Natural killer cell (primary cell): Measurements from ENCODE around the gene CD79A. TPM values are rescaled to one million over a fixed set of nuclear protein-coding genes. Genes with fewer than 3 reads are reported as not detected.

Experiments used
- ATAC-seq, 3 donors: fragments of 150-1000 bp in 2 of 3; fragments of 200-7000 bp in 1 of 3; cut with Tn5 transposase; 1 replicate in 1 of 3; 2 replicates in 2 of 3; pipeline ENCODE4 v1.10.0; 2021; ENCODE audit warnings: mild to moderate bottlenecking in 2 of 3, moderate library complexity in 2 of 3
- DNase-seq, 2 donors: peaks; one replicate each; pipeline versions ENCODE4 v3.0.0 to v3.0.0-alpha.2; 2013 to 2021; ENCODE audit warnings: mixed read lengths in 1 of 2
- H3K27ac ChIP-seq: one replicate; pipeline ENCODE4 v1.5.1; 2013; ENCODE audit warnings: mild to moderate bottlenecking, low read length
- H3K27me3 ChIP-seq: one replicate; pipeline ENCODE4 v1.6.1; 2013; ENCODE audit warnings: low read length; ENCODE audit not compliant: control insufficient read depth, insufficient read depth
- H3K36me3 ChIP-seq: one replicate; pipeline ENCODE4 v1.6.1; 2013; ENCODE audit warnings: low read length; ENCODE audit not compliant: control insufficient read depth, insufficient read depth
- H3K4me1 ChIP-seq: one replicate; pipeline ENCODE4 v1.6.1; 2013; ENCODE audit warnings: low read length; ENCODE audit not compliant: control insufficient read depth, insufficient read depth
- H3K4me3 ChIP-seq: one replicate; pipeline ENCODE4 v1.5.1; 2013; ENCODE audit warnings: low read length
- H3K9me3 ChIP-seq: one replicate; pipeline ENCODE4 v1.6.1; 2013; ENCODE audit warnings: low read length; ENCODE audit not compliant: control insufficient read depth, insufficient read depth
- H3K27ac Mint-ChIP-seq, 2 donors: one replicate each; pipeline ENCODE4 v1.8.0; 2022; ENCODE audit warnings: mild to moderate bottlenecking in 2 of 2, mixed read lengths in 2 of 2, moderate library complexity in 1 of 2
- H3K27me3 Mint-ChIP-seq, 2 donors: one replicate each; pipeline ENCODE4 v1.8.0; 2022; ENCODE audit warnings: low read depth in 2 of 2, mixed read lengths in 2 of 2
- H3K36me3 Mint-ChIP-seq: one replicate; pipeline ENCODE4 v1.8.0; 2022; ENCODE audit warnings: mixed read lengths
- H3K4me1 Mint-ChIP-seq, 2 donors: one replicate each; pipeline ENCODE4 v1.8.0; 2022; ENCODE audit warnings: mixed read lengths in 2 of 2
- H3K4me3 Mint-ChIP-seq: one replicate; pipeline ENCODE4 v1.8.0; 2022; ENCODE audit warnings: mild to moderate bottlenecking, moderate library complexity, mixed read lengths
- H3K9me3 Mint-ChIP-seq, 2 donors: one replicate each; pipeline ENCODE4 v1.8.0; 2022; ENCODE audit warnings: mixed read lengths in 2 of 2
- CTCF ChIP-seq: fragments of 200-600 bp; IDR thresholded peaks from one replicate; pipeline ENCODE4 v1.8.0; 2022; ENCODE audit warnings: antibody characterized with exemption
- WGBS: methylation state at CpG from one replicate; pipeline ENCODE4 v1.1.7; 2013; ENCODE audit warnings: missing lambda C conversion rate; ENCODE audit not compliant: insufficient coverage; 5-methylcytosine and 5-hydroxymethylcytosine counted together
- intact Hi-C: fragments of 100-400 bp; cut with micrococcal nuclease; formaldehyde crosslinking; loops from one replicate; pipeline ENCODE4 v1.14.2; 2022
- total RNA-seq, 4 donors: library from RNA; stranded (reverse); fragments of 120-200 nt in 1 of 4; gene quantifications; one replicate each; pipeline versions ENCODE4 v1.2.3 to v1.2.4, GENCODE V29; 2013 to 2022

CD79A gene
- total RNA-seq, 3 donors from 2014 or later (not counting 1 experiment from before 2014, with no cell fraction given) = 5.6 to 35.5 (median 6.0) TPM

GRCh38 chr19:41880329-41880708, 3.2 kb downstream of the CD79A start:
- WGBS = 94% methylated on average over 2 of the region's 5 CpGs
- Histone ChIP-seq H3K4me1 (peaks cover 80% of the 10 kb centered on the region), H3K9me3 (no peaks in the 10 kb centered on the region), H3K27me3 (no peaks in the 10 kb centered on the region), H3K27ac (no peak overlapping the region), H3K36me3 (peaks cover 4% of the 10 kb centered on the region), H3K4me3 (no peak overlapping the region)
- Mint-ChIP-seq H3K27me3 (no peaks in the 10 kb centered on the region), H3K27ac (peak overlapping the region; percentile 59 to 77), H3K4me3 (peak overlapping the region; percentile 65), H3K4me1 (peaks cover 36 to 85% of the 10 kb centered on the region in 2 donors), H3K36me3 (no peaks in the 10 kb centered on the region), H3K9me3 (no peaks in the 10 kb centered on the region)
- DNase-seq = no peak
- no peak for ATAC-seq
- no peak for TF ChIP-seq CTCF
- intact Hi-C loops = no loop called here

GRCh38 chr19:41882568-41883462, 5.7 kb downstream of the CD79A start, which contains the start of gene ARHGEF1:
Gene ARHGEF1, plus strand, starts transcription at chr19:41883184. Its CDS starts 4,899 bp downstream, at chr19:41888083.
- peaks cover 42 to 86% of the 10 kb centered on the region in 2 donors for H3K4me1 Mint-ChIP-seq
- WGBS = under 1% methylated on average over 80 of the region's 80 CpGs

GRCh38 chr19:41883463-41883820, 6.4 kb downstream of the CD79A start:
- H3K36me3 ChIP-seq = peaks cover 7% of the 10 kb centered on the region
- no peak for DNase-seq
- Mint-ChIP-seq H3K4me3 (peak overlapping the region; percentile 84), H3K9me3 (no peaks in the 10 kb centered on the region), H3K27me3 (no peaks in the 10 kb centered on the region), H3K4me1 (peaks cover 45 to 86% of the 10 kb centered on the region in 2 donors), H3K36me3 (no peaks in the 10 kb centered on the region), H3K27ac (peak overlapping the region; percentile 84 to 89)
- H3K4me1 ChIP-seq = peaks cover 79% of the 10 kb centered on the region
- intact Hi-C loops = no loop called here
- WGBS = under 1% methylated on average over 23 of the region's 23 CpGs
- no peak for ATAC-seq
- no peaks in the 10 kb centered on the region for H3K9me3 ChIP-seq
- TF ChIP-seq CTCF = no peak
- H3K4me3 ChIP-seq = peak overlapping the region; percentile 93
- H3K27me3 ChIP-seq = no peaks in the 10 kb centered on the region
- peak overlapping the region; percentile 86 for H3K27ac ChIP-seq

More at GRCh38 chr19:41882568-41883462, 5.7 kb downstream of the CD79A start, which contains the start of gene ARHGEF1:
- no peak for TF ChIP-seq CTCF
- Mint-ChIP-seq H3K9me3 (no peaks in the 10 kb centered on the region), H3K27ac (peak within 1 kb of the TSS; percentile 84 to 89), H3K36me3 (no peaks in the 10 kb centered on the region), H3K4me3 (peak within 1 kb of the TSS; percentile 92), H3K27me3 (no peaks in the 10 kb centered on the region)
- peak in 1 of 3 donors; percentile 6 for ATAC-seq
- DNase-seq = peak; percentile 51 to 77
- Histone ChIP-seq H3K27me3 (no peaks in the 10 kb centered on the region), H3K27ac (peak within 1 kb of the TSS; percentile 86), H3K4me1 (peaks cover 79% of the 10 kb centered on the region), H3K9me3 (no peaks in the 10 kb centered on the region), H3K36me3 (peaks cover 4% of the 10 kb centered on the region), H3K4me3 (peak within 1 kb of the TSS; percentile 93)
- intact Hi-C loops = no loop called here
